Measurements from ENCODE around the gene C10orf53.

C10orf53 gene

DNA sequence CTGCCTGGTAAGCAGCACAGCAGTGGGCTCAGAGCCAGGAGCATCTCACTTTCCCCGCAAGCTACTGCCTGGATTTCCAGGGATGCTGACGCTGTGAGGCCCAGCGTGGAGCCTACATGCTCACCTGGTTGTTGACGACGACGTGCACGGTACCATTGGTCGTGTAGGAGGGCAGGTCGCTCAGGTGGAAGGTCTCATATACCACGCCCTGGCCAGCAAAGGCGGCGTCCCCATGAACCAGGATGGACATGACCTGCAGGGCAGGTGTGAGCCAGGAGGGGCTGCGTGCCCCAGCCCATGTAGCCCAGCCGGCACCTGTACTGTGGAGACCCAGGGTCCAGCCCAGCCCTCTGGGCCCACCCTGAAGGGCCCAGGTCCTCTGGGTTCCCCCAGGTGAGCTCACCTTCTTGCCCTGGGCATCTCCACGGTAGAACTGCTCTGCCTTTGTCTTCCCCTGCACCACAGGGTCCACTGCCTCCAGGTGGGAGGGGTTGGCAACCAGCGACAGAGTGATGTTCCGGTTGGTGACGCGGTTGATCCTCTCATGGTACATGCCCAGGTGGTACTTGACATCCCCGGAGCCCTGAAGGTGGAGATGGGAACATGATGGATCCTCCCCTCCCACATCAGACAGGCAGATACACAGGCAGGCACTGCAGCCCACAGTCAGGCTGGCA lies 67.3 kb downstream of the C10orf53 start (continued):
- TF ChIP-seq TSHZ2 (CRISPR knock-in tag; IDR thresholded peaks at IDR 0.05) = no peak
